GM23338 (cell line): ENCODE results near the gene ATP4A.

Source experiments
- CTCF ChIP-seq, 2 experiments: fragments of 200-600 bp in 1 of 2; sonication (generic) in 1 of 2; conservative IDR thresholded peaks; 2 replicates each; pipeline versions ENCODE4 v1.5.1 to v1.6.1; 2016 to 2017; ENCODE audit warnings: antibody characterized with exemption in 2 of 2, low read depth in 2 of 2, mild to moderate bottlenecking in 2 of 2, moderate library complexity in 1 of 2
- EZH2 ChIP-seq: fragments of 200-600 bp; sonication (generic); IDR thresholded peaks from one replicate; pipeline ENCODE4 v1.8.0; 2017; ENCODE audit warnings: antibody characterized with exemption, mild to moderate bottlenecking, low read depth; ENCODE audit not compliant: unreplicated experiment
- ZNF462 ChIP-seq: fragments of 250-450 bp; sonication (Bioruptor Pico); IDR thresholded peaks from 2 replicates; pipeline ENCODE4 v1.5.0; 2020; ENCODE audit warnings: mild to moderate bottlenecking, moderate library complexity

- TF ChIP-seq CTCF (conservative IDR thresholded peaks at IDR 0.05; ENCODE audit: low read depth in 2 of 2) (no peak), ZNF462 (CRISPR knock-in tag) (no peak), EZH2 (no peak)
These were observed 37.6 kb downstream of the ATP4A start for GRCh38 chr19:35525873-35526272.
